NT2/D1 (cell line): ENCODE measurements around the gene SETD1B.
A peak's percentile ranks its signal among the peaks of the same experiment; 100 is the strongest.
"Not testable (repeated sequence)": the region's sequence is repeated elsewhere in the genome, so short reads cannot be mapped to it uniquely, and the experiment has no call there.

ENCODE experiments used
- DNase-seq: peaks from one replicate; pipeline ENCODE4 v3.0.0-alpha.2; 2011; ENCODE audit warnings: low read depth, low spot score
- H3K27me3 ChIP-seq: 2 replicates; pipeline ENCODE4 v1.6.0; 2011; ENCODE audit warnings: mild to moderate bottlenecking; ENCODE audit not compliant: insufficient read length, insufficient read depth
- H3K36me3 ChIP-seq: 2 replicates; pipeline ENCODE4 v1.6.1; 2011; ENCODE audit warnings: mild to moderate bottlenecking, low read length, mixed read lengths; ENCODE audit not compliant: insufficient read depth, insufficient read length
- H3K4me1 ChIP-seq: 2 replicates; pipeline ENCODE4 v1.5.1; 2011; ENCODE audit not compliant: insufficient read depth, insufficient read length
- H3K4me3 ChIP-seq: 2 replicates; pipeline ENCODE4 v1.5.1; 2011; ENCODE audit warnings: low read depth; ENCODE audit not compliant: insufficient read length
- H3K9ac ChIP-seq: 2 replicates; pipeline ENCODE4 v1.6.0; 2011; ENCODE audit warnings: low read depth; ENCODE audit not compliant: insufficient read length
- H3K9me3 ChIP-seq: 2 replicates; pipeline ENCODE4 v1.5.1; 2011; ENCODE audit warnings: mild to moderate bottlenecking, low read length; ENCODE audit not compliant: insufficient read depth
- SUZ12 ChIP-seq: IDR thresholded peaks from 2 replicates; pipeline ENCODE4 v1.6.1; 2011; ENCODE audit not compliant: insufficient read length, insufficient read depth; ENCODE audit errors: extremely low read depth
- YY1 ChIP-seq: IDR thresholded peaks from 2 replicates; pipeline ENCODE4 v1.6.1; 2011; ENCODE audit not compliant: insufficient read length, insufficient read depth
- ZNF274 ChIP-seq: IDR thresholded peaks from 2 replicates; pipeline ENCODE4 v1.6.1; 2011; ENCODE audit warnings: mild to moderate bottlenecking, low read depth, low read length

The SETD1B gene

GRCh38 chr12:121857322-121858246 lies 53.8 kb downstream of the SETD1B start:
- H3K4me1 ChIP-seq: peaks cover 29% of the 10 kb centered on the region
- TF ChIP-seq SUZ12 (no peak), ZNF274 (no peak), YY1 (no peak)

DNA sequence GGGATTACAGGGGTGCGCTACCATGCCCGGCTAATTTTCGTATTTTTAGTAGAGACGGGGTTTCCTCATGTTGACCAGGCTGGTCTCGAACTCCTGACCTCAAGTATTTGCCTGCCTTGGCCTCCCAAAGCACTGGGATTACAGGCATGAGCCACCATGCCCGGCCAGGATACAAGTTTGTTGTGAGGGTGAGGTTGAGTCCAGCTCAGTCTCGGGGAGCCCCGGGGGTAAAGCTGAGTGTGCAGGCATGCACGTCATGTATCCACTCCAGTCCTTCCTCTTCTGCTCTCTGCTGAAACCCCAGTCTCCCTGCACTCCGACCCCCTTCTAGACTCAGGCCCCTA lies 54.5 kb downstream of the SETD1B start:
- H3K9me3 ChIP-seq: no peaks in the 10 kb centered on the region
- peak overlapping the region; percentile 76 for H3K9ac ChIP-seq
- H3K36me3 ChIP-seq: no peaks in the 10 kb centered on the region
- DNase-seq: no peak
- H3K4me1 ChIP-seq: peaks cover 33% of the 10 kb centered on the region
- peak overlapping the region; percentile 12 for H3K4me3 ChIP-seq
- H3K27me3 ChIP-seq: no peaks in the 10 kb centered on the region
- TF ChIP-seq YY1: no peak
- no peak for TF ChIP-seq ZNF274
- no peak for TF ChIP-seq SUZ12

More at GRCh38 chr12:121857322-121858246, 53.8 kb downstream of the SETD1B start:
- Histone ChIP-seq H3K27me3 (no peaks in the 10 kb centered on the region), H3K36me3 (no peaks in the 10 kb centered on the region), H3K9me3 (no peaks in the 10 kb centered on the region), H3K9ac (peak overlapping the region; percentile 6), H3K4me3 (no peak overlapping the region)
- DNase-seq: no peak

DNA sequence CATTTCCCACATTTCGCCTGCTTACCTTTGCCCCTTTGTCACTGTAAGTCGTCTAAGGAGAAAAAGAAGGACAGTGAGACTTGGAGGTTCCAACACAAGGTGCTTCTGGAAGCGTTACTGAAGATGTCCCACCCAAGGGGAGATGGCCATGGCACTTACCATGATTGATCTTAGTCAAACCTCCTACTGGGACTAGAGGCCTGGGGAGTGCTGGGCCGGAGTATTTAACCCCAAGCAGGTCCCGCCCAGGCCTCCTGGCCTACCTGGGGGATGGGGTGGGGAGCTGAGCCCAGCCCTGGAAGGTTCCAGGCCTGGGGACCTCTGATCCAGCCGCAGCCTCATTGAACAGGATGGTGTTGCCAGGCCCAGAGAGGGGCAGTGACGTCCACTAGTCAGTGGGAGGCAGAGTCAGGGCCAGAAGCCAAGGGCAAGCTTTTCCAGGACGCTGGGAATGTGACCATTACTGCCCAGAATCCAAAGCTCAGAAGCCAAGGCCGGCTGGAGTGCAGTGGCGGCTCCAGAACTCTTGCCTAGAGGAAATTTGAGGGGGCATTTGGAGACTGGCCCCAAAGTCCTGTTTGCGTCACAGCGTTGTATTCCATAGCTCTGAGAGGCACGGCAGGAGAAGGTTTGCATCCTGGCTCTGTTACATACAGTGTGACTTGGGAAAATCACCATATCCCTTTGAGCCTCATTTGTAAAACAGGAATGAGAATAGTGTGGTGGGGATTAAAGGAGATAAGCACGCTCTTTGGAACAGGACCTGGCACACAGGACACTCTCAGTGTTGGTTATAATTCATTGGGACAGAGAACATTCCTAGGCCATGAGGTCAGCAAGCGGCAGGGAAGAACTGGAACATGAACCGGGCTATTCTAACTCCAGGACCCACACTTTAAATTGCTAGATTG lies 55.1 kb downstream of the SETD1B start, which contains the start of gene HPD:
TSS of gene HPD (minus strand) at position 198 of the 911 bp plus-strand sequence. CDS start at position 162, 36 bp downstream.
- Histone ChIP-seq H3K4me1 (peaks cover 33% of the 10 kb centered on the region), H3K9ac (peak within 1 kb of the TSS; percentile 76), H3K9me3 (no peaks in the 10 kb centered on the region), H3K27me3 (no peaks in the 10 kb centered on the region), H3K36me3 (no peaks in the 10 kb centered on the region), H3K4me3 (peak within 1 kb of the TSS; percentile 12)
- DNase-seq: peak; percentile 75
- TF ChIP-seq SUZ12 (no peak), ZNF274 (no peak), YY1 (no peak)

- Histone ChIP-seq H3K9me3 (no peaks in the 10 kb centered on the region), H3K36me3 (no peaks in the 10 kb centered on the region), H3K9ac (peak overlapping the region; percentile 27), H3K4me3 (no peak overlapping the region), H3K4me1 (peaks cover 33% of the 10 kb centered on the region), H3K27me3 (no peaks in the 10 kb centered on the region)
- DNase-seq: no peak
- no peak for TF ChIP-seq ZNF274
- no peak for TF ChIP-seq YY1
- TF ChIP-seq SUZ12: no peak
Observed at GRCh38 chr12:121860257-121860656, 56.4 kb downstream of the SETD1B start.

GRCh38 chr12:121860699-121861098 lies 56.9 kb downstream of the SETD1B start:
- DNase-seq, H3K4me3 ChIP-seq, H3K27me3 ChIP-seq, H3K9ac ChIP-seq, H3K36me3 ChIP-seq, H3K9me3 ChIP-seq: not testable (repeated sequence)
- H3K4me1 ChIP-seq: peaks cover 33% of the 10 kb centered on the region

DNA sequence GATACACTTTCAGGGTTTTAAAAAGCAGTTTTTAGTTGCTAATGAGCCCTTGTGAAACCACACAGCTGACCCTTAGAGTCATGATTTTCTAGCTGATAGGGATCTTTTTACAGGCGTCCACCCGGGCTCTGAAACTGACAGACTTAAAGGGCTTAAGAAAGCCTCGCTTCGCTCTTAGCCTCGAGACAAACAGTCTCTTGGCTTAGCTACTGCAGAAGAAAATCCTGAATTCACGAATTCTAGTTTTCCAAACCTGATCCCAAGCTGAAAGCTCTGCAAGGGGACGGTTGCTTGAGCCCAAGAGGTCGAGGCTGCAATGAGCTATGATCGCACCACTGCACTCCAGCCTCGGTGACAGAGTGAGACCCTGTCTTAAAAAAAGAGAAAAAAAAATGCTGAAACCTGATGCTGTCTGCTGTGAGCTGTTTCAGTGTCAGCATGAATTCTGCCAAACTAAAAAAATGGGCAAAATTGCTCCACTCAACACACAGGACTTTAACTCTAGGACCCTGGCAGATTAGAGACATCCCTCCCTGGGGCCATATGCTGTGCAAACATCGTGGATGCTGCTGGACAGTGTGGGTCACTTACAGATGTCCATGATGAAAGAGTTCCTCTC lies 57.9 kb downstream of the SETD1B start:
- Histone ChIP-seq H3K27me3 (no peaks in the 10 kb centered on the region), H3K9ac (peak overlapping the region; percentile 72), H3K4me3 (no peak overlapping the region), H3K36me3 (no peaks in the 10 kb centered on the region), H3K9me3 (no peaks in the 10 kb centered on the region), H3K4me1 (peaks cover 30% of the 10 kb centered on the region)
- DNase-seq: no peak
- TF ChIP-seq SUZ12 (no peak), YY1 (no peak), ZNF274 (no peak)
